MM.1S (cell line): Measurements from ENCODE around the gene KLK15.

Experiments used
- DNase-seq: peaks from one replicate; pipeline ENCODE4 v3.0.0-alpha.2; 2015
- H2AFZ ChIP-seq: fragments of 300-600 bp; sonication (generic); 2 replicates; pipeline ENCODE4 v1.6.0; 2016; ENCODE audit warnings: antibody characterized with exemption, low read length
- H3F3A ChIP-seq: fragments of 300-600 bp; sonication (generic); 2 replicates; pipeline ENCODE4 v1.6.1; 2016; ENCODE audit warnings: mild to moderate bottlenecking, antibody characterized with exemption, low read length, moderate library complexity, mixed read lengths; ENCODE audit not compliant: insufficient read depth
- H3K27ac ChIP-seq: fragments of 300-600 bp; sonication (generic); 2 replicates; pipeline ENCODE4 v1.5.1; 2016; ENCODE audit warnings: mild to moderate bottlenecking, low read length
- H3K27me3 ChIP-seq: fragments of 300-600 bp; sonication (generic); replicated peaks from 2 replicates; pipeline ENCODE4 v1.6.0; 2016; ENCODE audit warnings: low read length; ENCODE audit not compliant: insufficient read depth
- H3K36me3 ChIP-seq: fragments of 300-600 bp; sonication (generic); replicated peaks from 2 replicates; pipeline ENCODE4 v1.6.1; 2016; ENCODE audit warnings: mild to moderate bottlenecking, low read length, mixed read lengths; ENCODE audit not compliant: insufficient read depth
- H3K4me1 ChIP-seq: fragments of 300-600 bp; sonication (generic); 2 replicates; pipeline ENCODE4 v1.6.1; 2016; ENCODE audit warnings: low read length, mixed read lengths
- H3K4me2 ChIP-seq: fragments of 300-600 bp; sonication (generic); 2 replicates; pipeline ENCODE4 v1.6.0; 2016; ENCODE audit warnings: low read depth, low read length
- H3K4me3 ChIP-seq: fragments of 300-600 bp; sonication (generic); 2 replicates; pipeline ENCODE4 v1.5.1; 2016; ENCODE audit warnings: low read length, mixed read lengths
- H3K79me2 ChIP-seq: fragments of 300-600 bp; sonication (generic); 2 replicates; pipeline ENCODE4 v1.6.1; 2016; ENCODE audit warnings: mixed run types, low read length, mixed read lengths
- H3K9ac ChIP-seq: fragments of 300-600 bp; sonication (generic); 2 replicates; pipeline ENCODE4 v1.6.1; 2016; ENCODE audit warnings: low read length, mixed read lengths
- H3K9me2 ChIP-seq: fragments of 300-600 bp; sonication (generic); replicated peaks from 2 replicates; pipeline ENCODE4 v1.6.1; 2016; ENCODE audit warnings: mild to moderate bottlenecking, low read length, mixed read lengths; ENCODE audit not compliant: insufficient read depth
- H3K9me3 ChIP-seq: fragments of 300-600 bp; sonication (generic); replicated peaks from 2 replicates; pipeline ENCODE4 v1.6.1; 2016; ENCODE audit warnings: mild to moderate bottlenecking, low read length, mixed read lengths; ENCODE audit not compliant: insufficient read depth
- H4K20me1 ChIP-seq: fragments of 300-600 bp; sonication (generic); 2 replicates; pipeline ENCODE4 v1.6.1; 2016; ENCODE audit warnings: mild to moderate bottlenecking, low read length, moderate library complexity, mixed read lengths; ENCODE audit not compliant: insufficient read depth
- EZH2 ChIP-seq: fragments of 300-600 bp; sonication (generic); optimal IDR thresholded peaks from 2 replicates; pipeline ENCODE3; 2017; ENCODE audit warnings: low read depth, mild to moderate bottlenecking, antibody characterized with exemption, low read length, mixed read lengths
- EZH2phosphoT487 ChIP-seq: fragments of 300-600 bp; sonication (generic); IDR thresholded peaks from 2 replicates; pipeline ENCODE4 v1.6.1; 2018; ENCODE audit warnings: antibody characterized with exemption, low read length
- TF ChIP-seq, protein P1 (sequence below): fragments of 300-600 bp; sonication (generic); IDR thresholded peaks from 2 replicates; pipeline ENCODE4 v1.5.1; 2016; ENCODE audit warnings: antibody characterized with exemption, low read length, mixed read lengths

The KLK15 gene

GRCh38 chr19:50831026-50831396 is 2.4 kb downstream of the KLK15 start:
- no peaks in the 10 kb centered on the region for H4K20me1 ChIP-seq
- H3K36me3 ChIP-seq = no peaks in the 10 kb centered on the region
- H3K4me1 ChIP-seq = no peaks in the 10 kb centered on the region
- no peaks in the 10 kb centered on the region for H3K79me2 ChIP-seq
- no peak overlapping the region for H3K27ac ChIP-seq
- H3K27me3 ChIP-seq = peaks cover 83% of the 10 kb centered on the region
- no peak for DNase-seq
- no peaks in the 10 kb centered on the region for H3K9me2 ChIP-seq
- no peaks in the 10 kb centered on the region for H3K9me3 ChIP-seq
- H2AFZ ChIP-seq = no peak overlapping the region
- H3K4me3 ChIP-seq = no peak overlapping the region
- H3K4me2 ChIP-seq = no peak overlapping the region
- H3F3A ChIP-seq = no peaks in the 10 kb centered on the region
- no peak for TF ChIP-seq EZH2
- TF ChIP-seq, protein P1, sequence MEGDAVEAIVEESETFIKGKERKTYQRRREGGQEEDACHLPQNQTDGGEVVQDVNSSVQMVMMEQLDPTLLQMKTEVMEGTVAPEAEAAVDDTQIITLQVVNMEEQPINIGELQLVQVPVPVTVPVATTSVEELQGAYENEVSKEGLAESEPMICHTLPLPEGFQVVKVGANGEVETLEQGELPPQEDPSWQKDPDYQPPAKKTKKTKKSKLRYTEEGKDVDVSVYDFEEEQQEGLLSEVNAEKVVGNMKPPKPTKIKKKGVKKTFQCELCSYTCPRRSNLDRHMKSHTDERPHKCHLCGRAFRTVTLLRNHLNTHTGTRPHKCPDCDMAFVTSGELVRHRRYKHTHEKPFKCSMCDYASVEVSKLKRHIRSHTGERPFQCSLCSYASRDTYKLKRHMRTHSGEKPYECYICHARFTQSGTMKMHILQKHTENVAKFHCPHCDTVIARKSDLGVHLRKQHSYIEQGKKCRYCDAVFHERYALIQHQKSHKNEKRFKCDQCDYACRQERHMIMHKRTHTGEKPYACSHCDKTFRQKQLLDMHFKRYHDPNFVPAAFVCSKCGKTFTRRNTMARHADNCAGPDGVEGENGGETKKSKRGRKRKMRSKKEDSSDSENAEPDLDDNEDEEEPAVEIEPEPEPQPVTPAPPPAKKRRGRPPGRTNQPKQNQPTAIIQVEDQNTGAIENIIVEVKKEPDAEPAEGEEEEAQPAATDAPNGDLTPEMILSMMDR = no peak
- TF ChIP-seq EZH2phosphoT487 = no peak
- no peak overlapping the region for H3K9ac ChIP-seq

DNA sequence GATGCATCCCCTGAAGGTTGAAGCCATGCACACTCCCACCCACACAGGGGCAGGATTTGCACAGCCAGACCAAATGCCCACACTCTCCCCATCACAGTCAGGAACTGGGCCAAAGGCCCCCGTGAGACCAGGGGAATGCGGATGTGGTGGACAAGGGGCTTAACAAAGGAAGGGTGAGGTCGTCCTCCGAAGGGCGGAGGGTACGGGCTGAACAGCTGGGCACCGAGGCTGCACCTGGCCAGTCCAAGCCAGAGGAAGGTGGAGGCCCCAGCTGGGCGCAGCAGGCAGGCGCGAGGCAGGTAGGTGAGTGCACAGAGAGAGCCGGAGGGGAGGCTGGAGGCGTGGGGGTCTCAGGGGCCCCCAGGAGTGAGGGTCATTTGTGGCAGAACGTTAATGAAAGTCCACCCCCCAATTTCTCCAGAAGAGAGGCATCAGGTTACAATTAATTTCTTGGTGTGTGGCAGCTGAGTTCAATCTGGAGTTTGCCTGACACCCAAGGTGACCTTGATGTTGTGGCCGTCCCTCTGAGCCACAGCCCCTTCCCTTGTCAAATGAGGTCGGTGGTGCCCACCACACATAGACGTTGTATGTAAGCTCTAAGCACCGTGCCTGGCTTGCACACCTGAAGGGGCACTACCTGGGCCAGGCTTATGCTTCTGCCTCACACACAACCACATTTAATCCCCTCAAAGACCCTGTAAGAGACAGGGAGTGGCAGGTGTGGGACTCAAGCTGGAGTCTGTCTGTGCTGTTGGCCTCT is 2.9 kb downstream of the KLK15 start:
- peaks cover 83% of the 10 kb centered on the region for H3K27me3 ChIP-seq
- no peaks in the 10 kb centered on the region for H3K9me3 ChIP-seq
- H3K4me3 ChIP-seq = no peak overlapping the region
- H3K4me1 ChIP-seq = no peaks in the 10 kb centered on the region
- no peaks in the 10 kb centered on the region for H3K36me3 ChIP-seq
- no peak overlapping the region for H3K9ac ChIP-seq
- no peaks in the 10 kb centered on the region for H3K9me2 ChIP-seq
- H2AFZ ChIP-seq = no peak overlapping the region
- no peaks in the 10 kb centered on the region for H3F3A ChIP-seq
- no peaks in the 10 kb centered on the region for H4K20me1 ChIP-seq
- TF ChIP-seq EZH2 (no peak), EZH2phosphoT487 (no peak)
- TF ChIP-seq, protein P1 = no peak
- no peak for DNase-seq
- no peak overlapping the region for H3K27ac ChIP-seq
- H3K79me2 ChIP-seq = no peaks in the 10 kb centered on the region
- H3K4me2 ChIP-seq = no peak overlapping the region

GRCh38 chr19:50829801-50830200 is 3.6 kb downstream of the KLK15 start:
- no peak overlapping the region for H2AFZ ChIP-seq
- no peaks in the 10 kb centered on the region for H3K9me2 ChIP-seq
- DNase-seq = no peak
- H3K9me3 ChIP-seq = no peaks in the 10 kb centered on the region
- TF ChIP-seq EZH2phosphoT487 (no peak), EZH2 (no peak)
- TF ChIP-seq, protein P1 = no peak
- no peak overlapping the region for H3K4me3 ChIP-seq
- H3K79me2 ChIP-seq = no peaks in the 10 kb centered on the region
- no peak overlapping the region for H3K27ac ChIP-seq
- H3F3A ChIP-seq = no peaks in the 10 kb centered on the region
- peaks cover 83% of the 10 kb centered on the region for H3K27me3 ChIP-seq
- H4K20me1 ChIP-seq = no peaks in the 10 kb centered on the region
- H3K4me1 ChIP-seq = no peaks in the 10 kb centered on the region
- H3K4me2 ChIP-seq = no peak overlapping the region
- H3K9ac ChIP-seq = no peak overlapping the region
- H3K36me3 ChIP-seq = no peaks in the 10 kb centered on the region
